ENCODE measurements around the gene PAX8.

Gene PAX8

GRCh38 chr2:113234721-113235346, 43.9 kb downstream of the PAX8 start:
- no peaks in the 10 kb centered on the region for H3F3A ChIP-seq (ENCODE audit: insufficient read depth)
- no peak overlapping the region for H3K27ac ChIP-seq (ENCODE audit: low read depth, low read length)
- peaks cover 4% of the 10 kb centered on the region; the same call in 1 of the 2 replicates for H3K36me3 ChIP-seq (ENCODE audit: low read length)
- peak overlapping the region; percentile 79 for H3K4me2 ChIP-seq (ENCODE audit: low read depth, low read length, poor library complexity, severe bottlenecking)
- no peaks in the 10 kb centered on the region for H3K27me3 ChIP-seq (ENCODE audit: low read length)
- TF ChIP-seq EZH2phosphoT487 (conservative IDR thresholded peaks at IDR 0.05; ENCODE audit: low read length) (no peak), CTCF (IDR thresholded peaks at IDR 0.05; ENCODE audit: insufficient read depth, low read length, poor library complexity, severe bottlenecking) (no peak)
- peak overlapping the region; percentile 83 for H3K4me3 ChIP-seq (ENCODE audit: insufficient read depth, low read length, poor library complexity, severe bottlenecking)
- H3K79me2 ChIP-seq (ENCODE audit: insufficient read depth, low read length), result peaks cover 11% of the 10 kb centered on the region; the same call in 1 of the 2 replicates
- H3K9me2 ChIP-seq (replicated peaks; ENCODE audit: insufficient read depth, low read length), result no peaks in the 10 kb centered on the region
- peak overlapping the region; percentile 70 for H3K9ac ChIP-seq (ENCODE audit: low read length)
- peak overlapping the region; percentile 97 for H2AFZ ChIP-seq (ENCODE audit: low read depth, low read length, severe bottlenecking)
- H4K20me1 ChIP-seq (ENCODE audit: low read depth, low read length), result no peaks in the 10 kb centered on the region
- H3K9me3 ChIP-seq (ENCODE audit: insufficient read depth, low read length), result no peaks in the 10 kb centered on the region

GRCh38 chr2:113233593-113234550, 44.8 kb downstream of the PAX8 start:
- Histone ChIP-seq H3K27me3 (ENCODE audit: low read length) (no peaks in the 10 kb centered on the region), H4K20me1 (ENCODE audit: low read depth, low read length) (no peaks in the 10 kb centered on the region), H3K27ac (ENCODE audit: low read depth, low read length) (no peak overlapping the region), H3F3A (ENCODE audit: insufficient read depth) (no peaks in the 10 kb centered on the region), H3K36me3 (ENCODE audit: low read length) (peaks cover 4% of the 10 kb centered on the region; the same call in 1 of the 2 replicates), H3K4me3 (ENCODE audit: insufficient read depth, low read length, poor library complexity, severe bottlenecking) (no peak overlapping the region), H3K4me2 (ENCODE audit: low read depth, low read length, poor library complexity, severe bottlenecking) (no peak overlapping the region), H3K9me3 (ENCODE audit: insufficient read depth, low read length) (no peaks in the 10 kb centered on the region), H3K9me2 (replicated peaks; ENCODE audit: insufficient read depth, low read length) (no peaks in the 10 kb centered on the region), H2AFZ (ENCODE audit: low read depth, low read length, severe bottlenecking) (no peak overlapping the region), H3K79me2 (ENCODE audit: insufficient read depth, low read length) (peaks cover 8% of the 10 kb centered on the region; the same call in 1 of the 2 replicates), H3K9ac (ENCODE audit: low read length) (no peak overlapping the region)
- TF ChIP-seq CTCF (IDR thresholded peaks at IDR 0.05; ENCODE audit: insufficient read depth, low read length, poor library complexity, severe bottlenecking) (no peak), EZH2phosphoT487 (conservative IDR thresholded peaks at IDR 0.05; ENCODE audit: low read length) (no peak)

DNA sequence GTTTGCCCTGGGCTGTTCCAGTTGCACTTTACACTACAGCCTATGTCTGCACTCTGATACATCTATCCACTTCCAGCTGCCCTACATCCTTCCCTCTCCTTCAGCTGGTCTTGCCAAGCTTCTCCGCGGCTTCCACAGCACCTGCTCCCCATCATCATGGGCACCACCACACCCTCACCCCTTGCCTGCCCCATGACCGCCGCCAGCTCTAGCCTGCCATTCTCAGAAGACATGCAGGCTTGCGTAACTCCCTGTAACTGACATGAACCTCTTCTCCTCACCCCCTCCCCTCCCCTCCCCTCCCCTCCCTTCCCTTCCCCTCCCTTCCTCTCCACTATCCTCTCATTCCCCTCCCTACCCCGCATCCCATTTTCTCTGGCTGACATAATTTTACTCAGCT, 46.0 kb downstream of the PAX8 start:
- Histone ChIP-seq H3K36me3 (ENCODE audit: low read length) (0 out of 2 replicates have a peak, but pooled peaks cover 4% of the 10 kb centered on the region), H3K4me3 (ENCODE audit: insufficient read depth, low read length, poor library complexity, severe bottlenecking) (no peak overlapping the region), H3K27me3 (ENCODE audit: low read length) (no peaks in the 10 kb centered on the region), H3K9me2 (replicated peaks; ENCODE audit: insufficient read depth, low read length) (no peaks in the 10 kb centered on the region), H2AFZ (ENCODE audit: low read depth, low read length, severe bottlenecking) (no peak overlapping the region), H3K27ac (ENCODE audit: low read depth, low read length) (no peak overlapping the region), H3K79me2 (ENCODE audit: insufficient read depth, low read length) (peaks cover 8% of the 10 kb centered on the region; the same call in 1 of the 2 replicates), H3K4me2 (ENCODE audit: low read depth, low read length, poor library complexity, severe bottlenecking) (no peak overlapping the region), H3F3A (ENCODE audit: insufficient read depth) (no peaks in the 10 kb centered on the region), H3K9ac (ENCODE audit: low read length) (no peak overlapping the region), H4K20me1 (ENCODE audit: low read depth, low read length) (no peaks in the 10 kb centered on the region), H3K9me3 (ENCODE audit: insufficient read depth, low read length) (no peaks in the 10 kb centered on the region)
- TF ChIP-seq CTCF (IDR thresholded peaks at IDR 0.05; ENCODE audit: insufficient read depth, low read length, poor library complexity, severe bottlenecking), result no peak
- TF ChIP-seq EZH2phosphoT487 (conservative IDR thresholded peaks at IDR 0.05; ENCODE audit: low read length), result no peak
